RPMI7951 (cell line): Measurements from ENCODE around the gene ARL15. TPM values are rescaled to one million over a fixed set of nuclear protein-coding genes. Genes with fewer than 3 reads are reported as not detected.

Experiments
- total RNA-seq: library from RNA; depleted of rRNA; stranded (reverse); fragments of >200 nt; shearing (Covaris generic); gene quantifications from 2 replicates; pipeline ENCODE4 v1.2.3, GENCODE V29; 2014; rRNA removed

ARL15 gene
- total RNA-seq, 1 experiment from 2014 or later, result 9.7 TPM

Other genes with a start within 250 kb of the ARL15 start
- 3.1 and 3.4 TPM in 2 replicates for gene HSPB3, start 145.1 kb upstream of the ARL15 start, total RNA-seq
- gene SNX18, start 207.2 kb upstream of the ARL15 start, total RNA-seq, result 9.5 and 13.7 TPM in 2 replicates